Breast epithelium (tissue), 4 donors: ENCODE data around the gene GPR157. TPM values are rescaled to one million over a fixed set of nuclear protein-coding genes. Genes with fewer than 3 reads are reported as not detected.

Experiments
- DNase-seq, 2 donors: peaks; one replicate each; pipeline ENCODE4 v3.0.0-alpha.2; 2019; ENCODE audit warnings: low spot score in 2 of 2
- H3K27ac ChIP-seq, 2 donors: fragments of 200-600 bp; sonication (generic) in 1 of 2; one replicate each; pipeline ENCODE4 v1.5.1; 2016 to 2019; ENCODE audit warnings: mild to moderate bottlenecking in 1 of 2
- H3K27me3 ChIP-seq, 2 donors: fragments of 200-600 bp; sonication (generic) in 1 of 2; one replicate each; pipeline versions ENCODE4 v1.5.1 to v1.6.0; 2017 to 2019; ENCODE audit warnings: control low read depth in 1 of 2, mild to moderate bottlenecking in 1 of 2
- H3K36me3 ChIP-seq: fragments of 200-600 bp; one replicate; pipeline ENCODE4 v1.5.1; 2019
- H3K4me1 ChIP-seq, 2 donors: fragments of 200-600 bp; sonication (generic); one replicate each; pipeline ENCODE4 v1.5.1; 2016 to 2019; ENCODE audit warnings: control low read depth in 1 of 2
- H3K4me3 ChIP-seq, 3 donors: fragments of 200-600 bp; sonication (generic); 1 replicate in 2 of 3; 2 replicates in 1 of 3; pipeline ENCODE4 v1.5.1; 2016 to 2019; ENCODE audit warnings: mild to moderate bottlenecking in 3 of 3, moderate library complexity in 2 of 3
- H3K9me3 ChIP-seq, 2 donors: fragments of 200-600 bp; sonication (generic) in 1 of 2; one replicate each; pipeline ENCODE4 v1.5.1; 2016 to 2019; ENCODE audit warnings: control low read depth in 1 of 2
- CTCF ChIP-seq, 3 donors: fragments of 450-650 bp; IDR thresholded peaks; one replicate each; pipeline ENCODE4 v1.5.1; 2016 to 2017; ENCODE audit warnings: antibody characterized with exemption in 3 of 3, mild to moderate bottlenecking in 3 of 3, moderate library complexity in 3 of 3
- POLR2A ChIP-seq: fragments of 450-650 bp; IDR thresholded peaks from one replicate; pipeline ENCODE4 v1.6.1; 2016; ENCODE audit warnings: antibody characterized with exemption, mild to moderate bottlenecking, moderate library complexity
- POLR2AphosphoS5 ChIP-seq, 3 donors: sonication (generic); formaldehyde crosslinking; IDR thresholded peaks; one replicate each; pipeline ENCODE4 v1.6.1; 2017; ENCODE audit warnings: antibody characterized with exemption in 3 of 3
- intact Hi-C: fragments of 100-400 bp; cut with DNase I; formaldehyde crosslinking; loops from one replicate; pipeline ENCODE4 v1.15.1; 2023; ENCODE audit warnings: low total_unique reads
- total RNA-seq, 3 donors: library from RNA; depleted of rRNA; stranded (reverse); fragments of >200 nt; gene quantifications; one replicate each; pipeline ENCODE4 v1.1.0, GENCODE V29; 2016

The GPR157 gene
- total RNA-seq, 3 donors from 2014 or later: 4.3 to 11.7 (median 9.2) TPM

- no peak for DNase-seq
- H3K9me3 ChIP-seq: no peaks in the 10 kb centered on the region
- no peak overlapping the region for H3K27ac ChIP-seq
- no peak overlapping the region for H3K4me3 ChIP-seq
- H3K36me3 ChIP-seq: peaks cover 7% of the 10 kb centered on the region
- no peaks in the 10 kb centered on the region for H3K4me1 ChIP-seq
- intact Hi-C loops: no loop called here
- no peak for TF ChIP-seq POLR2AphosphoS5 (IDR thresholded peaks at IDR 0.05)
- no peak for TF ChIP-seq POLR2A
- peak in 2 of 3 donors; percentile 36 to 44 for TF ChIP-seq CTCF (IDR thresholded peaks at IDR 0.05)
- no peaks in the 10 kb centered on the region for H3K27me3 ChIP-seq
Measured at GRCh38 chr1:9101510-9102146, 27.3 kb downstream of the GPR157 start.

DNA sequence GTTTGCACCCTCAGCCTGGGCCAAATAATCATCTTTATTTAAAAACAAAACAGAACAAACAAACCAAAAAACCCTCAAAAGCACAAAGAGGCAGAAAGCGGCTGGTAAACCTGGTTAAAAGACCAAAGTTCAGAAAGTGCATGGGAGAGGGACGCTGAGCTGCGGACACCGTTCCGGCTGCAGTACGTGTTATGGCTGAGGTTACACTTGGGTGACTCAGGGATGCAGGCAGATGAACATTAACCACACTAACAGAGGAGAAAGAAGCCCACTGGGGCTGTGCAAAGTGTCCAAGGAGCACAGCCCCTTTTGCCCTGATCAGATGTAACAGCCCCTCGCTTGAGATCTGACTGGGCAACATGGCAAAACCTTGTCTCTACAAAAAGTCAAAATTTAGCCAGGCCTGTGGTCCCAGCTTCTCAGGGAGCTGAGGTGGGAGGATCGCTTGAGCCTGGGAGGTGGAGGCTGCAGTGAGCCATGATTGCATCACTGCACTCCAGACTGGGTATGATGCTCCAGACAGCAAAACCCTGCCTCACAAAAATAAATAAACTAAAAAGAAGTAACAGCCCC lies 28.3 kb downstream of the GPR157 start:
- H3K9me3 ChIP-seq: no peaks in the 10 kb centered on the region
- DNase-seq: no peak
- H3K36me3 ChIP-seq: peaks cover 7% of the 10 kb centered on the region
- H3K4me3 ChIP-seq: no peak overlapping the region
- intact Hi-C loops: no loop called here
- H3K27me3 ChIP-seq: no peaks in the 10 kb centered on the region
- no peaks in the 10 kb centered on the region for H3K4me1 ChIP-seq
- TF ChIP-seq POLR2AphosphoS5 (IDR thresholded peaks at IDR 0.05) (no peak), POLR2A (no peak), CTCF (IDR thresholded peaks at IDR 0.05) (no peak)
- H3K27ac ChIP-seq: no peak overlapping the region

- no peaks in the 10 kb centered on the region for H3K4me1 ChIP-seq
- no peaks in the 10 kb centered on the region for H3K9me3 ChIP-seq
- H3K4me3 ChIP-seq: no peak overlapping the region
- no peak for DNase-seq
- intact Hi-C loops: no loop called here
- no peak for TF ChIP-seq POLR2AphosphoS5 (IDR thresholded peaks at IDR 0.05)
- no peak for TF ChIP-seq CTCF (IDR thresholded peaks at IDR 0.05)
- no peak for TF ChIP-seq POLR2A
- H3K27me3 ChIP-seq: no peaks in the 10 kb centered on the region
- H3K36me3 ChIP-seq: peaks cover 7% of the 10 kb centered on the region
- H3K27ac ChIP-seq: no peak overlapping the region
Measured at GRCh38 chr1:9099555-9099954, 29.3 kb downstream of the GPR157 start.

GRCh38 chr1:9097947-9098705 lies 30.8 kb downstream of the GPR157 start:
- no peaks in the 10 kb centered on the region for H3K9me3 ChIP-seq
- no peaks in the 10 kb centered on the region for H3K4me1 ChIP-seq
- intact Hi-C loops: no loop called here

More at GRCh38 chr1:9097947-9098705, 30.8 kb downstream of the GPR157 start:
- H3K36me3 ChIP-seq: no peaks in the 10 kb centered on the region
- no peak for DNase-seq
- H3K27me3 ChIP-seq: no peaks in the 10 kb centered on the region
- no peak for TF ChIP-seq CTCF (IDR thresholded peaks at IDR 0.05)
- TF ChIP-seq POLR2A: no peak
- TF ChIP-seq POLR2AphosphoS5 (IDR thresholded peaks at IDR 0.05): no peak
- no peak overlapping the region for H3K27ac ChIP-seq
- H3K4me3 ChIP-seq: no peak overlapping the region
